ENCODE measurements around the gene KIF21B.
"Not testable (repeated sequence)": the region's sequence is repeated elsewhere in the genome, so short reads cannot be mapped to it uniquely, and the experiment has no call there.

KIF21B gene

DNA sequence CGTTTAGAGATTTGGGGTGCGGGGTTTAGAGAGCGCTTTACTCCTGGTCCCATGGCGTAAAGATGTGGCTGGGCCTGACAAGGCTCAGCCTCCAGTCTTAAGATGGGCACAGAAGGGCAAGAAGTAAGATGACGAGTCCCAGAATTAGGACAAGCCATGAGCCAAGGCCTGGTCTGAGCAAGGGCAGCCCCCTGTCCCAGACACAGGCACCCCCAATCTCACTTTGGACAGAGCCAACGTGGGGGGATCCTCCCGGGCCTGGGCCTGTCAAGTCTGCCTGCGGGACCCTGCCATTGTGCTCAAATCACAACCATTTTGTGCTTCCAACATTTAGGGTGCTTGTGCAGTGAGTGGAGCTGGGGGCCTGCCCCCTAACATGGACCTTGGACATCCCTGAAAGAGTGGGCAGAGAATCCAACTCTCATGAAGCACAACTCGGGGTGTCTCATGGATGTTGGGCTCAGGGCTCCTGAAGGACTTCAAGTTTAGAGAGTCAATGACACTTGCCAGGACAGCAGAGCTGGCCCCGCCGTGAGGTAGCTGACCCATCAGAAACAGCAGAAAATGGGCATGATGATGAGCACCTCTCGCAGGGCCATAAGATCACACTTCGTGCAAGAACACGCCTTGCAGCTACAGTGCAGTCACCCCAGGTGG is 52.6 kb downstream of the KIF21B start:
- no peak for DNase-seq (ENCODE audit: low read depth)

DNA sequence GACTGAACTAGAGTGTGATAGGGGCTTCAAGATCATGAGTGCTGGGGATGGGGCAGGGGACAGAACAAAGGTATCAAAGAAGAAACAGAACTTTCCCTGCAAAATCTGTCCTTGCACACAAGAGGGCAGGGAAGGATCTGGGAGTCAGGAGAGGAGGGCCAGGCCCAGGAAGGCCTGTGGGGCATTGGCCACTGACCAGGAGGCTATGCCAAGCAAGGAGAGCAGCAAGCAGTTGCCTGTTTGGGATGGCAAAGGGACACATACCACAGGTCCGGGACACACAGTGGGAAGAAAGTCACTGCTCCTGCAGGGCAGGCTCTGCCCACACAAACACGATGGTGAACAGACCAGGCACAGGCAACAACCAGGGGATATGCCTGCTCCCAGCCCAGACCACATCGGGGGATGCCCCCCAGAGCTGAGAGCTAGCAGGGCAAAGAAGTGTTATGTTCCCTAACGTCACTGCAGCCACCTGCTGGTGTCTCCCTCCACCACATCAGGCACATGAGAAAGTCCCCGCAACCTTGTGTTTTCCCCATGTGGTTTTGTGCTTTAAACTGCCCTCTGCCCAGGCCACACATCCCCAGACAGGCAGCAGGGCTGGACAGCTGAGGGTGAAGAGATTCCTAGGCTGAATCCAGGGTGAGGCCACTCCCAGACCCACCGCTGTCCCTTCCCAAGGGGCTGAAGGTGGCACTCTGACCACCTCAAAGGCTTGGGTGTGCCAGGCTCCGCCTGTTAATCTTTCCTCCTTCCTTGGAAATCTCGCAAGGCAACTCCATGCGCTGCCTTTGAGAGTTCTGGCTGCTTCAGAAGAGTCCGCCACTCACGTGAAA is 53.6 kb downstream of the KIF21B start:
- DNase-seq (ENCODE audit: low read depth), result no peak

DNA sequence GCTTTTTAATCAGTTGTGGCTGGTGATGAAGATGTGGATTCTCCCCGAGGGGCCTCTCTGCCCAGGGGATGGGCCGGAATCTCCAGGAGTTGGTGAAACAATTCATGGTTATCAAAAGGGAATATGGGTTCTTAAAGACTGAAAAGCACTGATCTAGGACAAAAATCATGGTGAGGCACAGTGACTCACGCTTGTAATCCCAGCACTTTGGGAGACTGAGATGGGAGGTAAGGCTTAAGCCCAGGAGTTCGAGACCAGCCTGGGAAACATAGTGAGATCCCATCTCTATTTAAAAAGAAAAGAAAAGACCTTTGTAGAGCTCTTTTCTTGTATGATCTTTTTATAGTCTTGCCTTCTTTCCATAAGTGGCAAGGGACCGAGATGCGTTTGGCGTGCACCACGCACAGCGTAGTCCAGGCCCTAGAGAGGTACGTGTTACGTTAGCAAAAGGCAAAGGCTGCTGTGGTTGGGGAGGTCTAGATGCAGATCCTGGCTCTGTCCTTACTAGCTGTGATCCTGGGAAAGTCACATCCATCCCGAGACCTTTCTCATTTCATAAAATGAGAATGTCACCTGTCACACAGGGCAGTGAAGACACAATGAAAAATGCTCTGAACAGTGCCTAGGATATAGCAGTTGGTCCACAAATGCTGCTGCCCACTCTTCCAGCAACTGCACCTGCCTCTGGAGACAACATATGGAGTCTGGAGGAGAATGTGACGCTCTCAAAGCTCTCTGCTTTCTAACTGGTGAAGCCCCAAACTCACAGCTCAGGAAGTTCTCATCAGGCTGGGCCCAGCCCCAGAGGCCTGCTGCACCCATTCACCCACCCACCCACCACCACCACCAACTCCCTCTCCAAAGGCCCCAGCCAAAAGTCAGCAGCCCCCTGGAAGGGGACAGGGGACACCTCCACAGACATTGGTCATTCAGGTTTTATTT is 54.8 kb downstream of the KIF21B start:
- DNase-seq (ENCODE audit: low read depth), result no peak

DNA sequence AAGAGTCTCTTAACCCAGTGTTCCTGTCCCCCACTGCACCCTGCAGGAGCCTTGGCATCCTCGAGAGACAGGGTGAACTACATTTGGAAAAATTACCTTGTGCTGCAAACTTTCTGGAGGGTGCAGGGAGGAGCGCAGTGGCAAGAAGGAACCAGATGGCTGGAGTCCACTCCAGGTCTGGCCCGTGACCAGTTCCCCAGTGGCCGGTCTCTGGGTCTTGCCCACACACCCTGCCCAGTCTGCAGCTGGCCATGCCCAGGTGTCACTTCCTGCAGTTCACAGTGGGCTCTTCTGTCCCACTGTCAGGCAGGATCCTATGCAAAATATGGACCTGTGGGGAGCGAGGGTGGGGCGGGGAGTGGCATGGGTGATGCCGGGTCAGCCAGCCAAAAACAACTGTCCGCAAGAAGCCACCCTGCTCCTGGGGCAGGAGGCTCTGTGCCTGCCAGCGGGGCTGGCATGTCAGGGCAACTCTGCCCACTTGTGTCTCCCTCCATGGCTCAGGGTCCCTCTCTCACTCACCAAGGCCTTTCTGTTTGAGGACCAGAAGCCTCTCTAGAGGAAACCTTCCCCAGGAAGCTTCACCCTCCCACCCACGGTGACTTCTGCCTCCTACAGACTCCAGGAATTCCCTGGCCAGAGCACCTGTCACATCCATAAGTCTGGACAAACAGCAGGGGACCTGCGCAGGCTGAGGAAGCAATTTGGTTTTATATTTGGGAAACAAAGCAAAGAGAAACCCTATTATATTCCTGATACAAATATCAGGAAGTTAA is 55.6 kb downstream of the KIF21B start:
- DNase-seq (ENCODE audit: low read depth), result no peak

DNA sequence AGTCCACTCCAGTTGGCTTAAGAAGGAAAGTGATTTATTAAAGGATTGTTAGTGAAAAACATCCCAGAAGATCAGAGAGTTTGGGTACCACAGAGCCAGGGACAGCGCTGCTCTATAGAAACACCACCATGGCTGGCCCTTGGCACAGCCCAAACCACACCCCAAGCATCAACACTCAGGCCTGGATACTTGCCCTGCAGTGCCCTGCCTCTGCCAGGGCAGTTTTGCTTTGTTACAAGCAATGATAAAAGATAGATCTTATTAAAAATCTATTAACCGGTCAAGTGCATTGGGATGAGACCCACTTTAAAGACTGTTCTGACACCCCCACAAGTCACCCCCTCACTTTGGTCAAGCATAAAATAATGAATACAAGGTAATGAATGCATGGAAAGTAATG is 56.6 kb downstream of the KIF21B start:
- DNase-seq (ENCODE audit: low read depth), result no peak

- no peak for DNase-seq (ENCODE audit: low read depth)
Measured at GRCh38 chr1:200965111-200965805, 58.3 kb downstream of the KIF21B start.

GRCh38 chr1:200963888-200964287 is 59.6 kb downstream of the KIF21B start:
- not testable (repeated sequence) for DNase-seq (ENCODE audit: low read depth)

DNA sequence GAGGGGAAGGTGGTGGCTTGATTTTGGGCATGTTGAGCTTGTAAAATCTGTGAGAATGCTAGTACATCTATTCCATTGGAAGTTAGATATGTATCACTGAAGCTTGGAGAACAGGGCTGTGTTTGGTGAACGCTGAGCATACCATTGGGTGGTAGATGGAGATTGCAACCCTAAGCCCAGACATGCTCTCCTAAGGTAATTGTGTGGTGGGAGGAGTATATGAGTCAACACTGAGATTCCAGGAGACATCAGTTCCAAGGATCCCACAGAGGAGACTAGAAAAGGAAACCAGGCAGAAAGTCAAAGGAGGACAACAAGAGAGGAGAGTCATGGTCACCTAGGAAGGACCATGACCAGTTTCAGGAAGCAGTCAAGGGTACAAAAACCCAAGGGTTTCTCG is 60.4 kb downstream of the KIF21B start:
- no peak for DNase-seq (ENCODE audit: low read depth)

DNA sequence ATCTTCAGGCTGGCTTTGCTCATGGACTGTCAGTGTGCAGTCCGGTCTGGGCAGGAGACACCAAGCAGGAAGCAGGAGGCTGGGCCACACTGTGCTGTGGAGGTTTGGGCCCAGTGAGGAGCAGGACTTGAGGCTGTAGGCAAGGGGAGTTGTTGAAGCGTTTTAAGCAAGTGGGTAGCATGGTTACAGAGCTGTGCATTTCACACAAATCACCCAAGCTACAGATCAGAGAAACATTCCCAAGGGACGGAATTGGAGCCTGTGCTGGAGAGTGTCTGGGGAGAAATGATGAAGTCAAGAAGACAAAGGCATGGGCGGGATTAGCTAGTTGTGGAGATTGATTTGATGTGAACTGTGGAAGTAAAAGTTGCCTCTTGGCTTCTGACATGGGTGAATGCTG is 60.9 kb downstream of the KIF21B start:
- DNase-seq (ENCODE audit: low read depth), result no peak

DNA sequence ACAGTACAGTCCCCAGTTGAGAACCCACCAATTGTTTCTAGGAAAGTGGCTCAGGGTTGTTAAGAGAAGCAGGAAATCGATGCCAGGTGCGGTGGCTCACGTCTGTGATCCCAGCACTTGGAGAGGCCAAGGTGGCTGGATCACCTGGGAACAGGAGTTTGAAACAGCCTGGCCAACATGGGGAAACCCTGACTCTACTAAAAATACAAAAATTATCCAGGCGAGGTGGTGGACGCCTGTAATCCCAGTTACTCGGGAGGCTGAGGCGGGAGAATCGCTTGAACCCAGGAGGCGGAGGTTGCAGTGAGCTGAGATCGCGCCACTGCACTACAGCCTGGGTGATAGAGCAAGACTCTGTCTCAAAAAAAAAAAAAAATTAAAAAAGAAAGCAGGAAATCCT is 61.4 kb downstream of the KIF21B start:
- DNase-seq (ENCODE audit: low read depth), result not testable (repeated sequence)

DNA sequence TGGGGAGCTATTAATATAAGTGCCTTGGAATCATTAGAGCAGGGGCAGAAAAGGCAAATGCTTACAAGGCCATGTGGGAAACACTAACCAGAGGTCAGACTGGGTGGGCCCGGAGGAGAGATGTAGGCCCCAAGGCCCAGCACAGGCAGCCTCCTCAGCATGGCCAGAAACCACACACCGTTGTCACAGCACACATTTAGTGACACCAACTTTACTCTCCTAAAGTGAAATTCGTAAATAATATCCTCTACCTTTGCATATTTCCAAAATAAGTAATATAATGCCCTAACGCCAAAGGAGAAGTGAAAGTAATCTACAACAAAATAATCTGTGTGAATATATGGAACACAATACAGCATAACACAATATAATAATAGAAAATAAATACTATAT is 62.6 kb downstream of the KIF21B start:
- DNase-seq (ENCODE audit: low read depth), result no peak

DNA sequence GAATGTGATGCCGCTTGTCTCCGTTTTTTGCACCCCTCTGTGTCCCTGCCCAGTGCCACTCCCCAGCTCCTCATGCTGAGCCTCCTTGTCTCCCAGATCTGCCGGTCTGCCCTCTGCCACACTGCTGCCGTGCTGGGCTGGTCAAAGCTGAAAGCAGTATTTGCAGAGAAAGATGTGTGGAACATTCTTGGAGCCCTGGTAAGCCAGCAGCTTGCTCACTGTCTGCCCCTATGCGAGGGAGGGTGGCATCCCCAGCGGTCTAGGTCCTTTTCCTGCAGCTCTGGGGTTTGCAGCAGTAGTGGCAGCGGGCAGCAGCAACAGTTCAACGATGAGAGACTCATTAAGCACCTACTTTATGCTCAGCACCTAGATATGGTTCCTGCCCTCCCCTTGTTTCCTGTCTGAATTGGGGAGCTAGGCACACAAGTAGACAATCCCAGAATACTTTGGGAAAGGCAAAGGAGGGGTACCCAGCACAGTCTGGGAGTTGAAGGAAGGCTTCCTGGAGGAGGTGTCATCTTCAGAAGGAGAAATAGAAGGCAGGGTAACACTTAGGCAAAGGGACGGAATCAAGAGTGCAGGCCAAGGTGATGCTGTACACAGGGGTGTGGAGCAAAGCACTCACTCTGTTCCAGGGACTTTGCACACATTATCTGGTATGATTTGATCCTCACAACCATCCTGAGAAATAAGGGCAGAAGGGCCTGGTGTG is 63.1 kb downstream of the KIF21B start:
- no peak for DNase-seq (ENCODE audit: low read depth)

DNA sequence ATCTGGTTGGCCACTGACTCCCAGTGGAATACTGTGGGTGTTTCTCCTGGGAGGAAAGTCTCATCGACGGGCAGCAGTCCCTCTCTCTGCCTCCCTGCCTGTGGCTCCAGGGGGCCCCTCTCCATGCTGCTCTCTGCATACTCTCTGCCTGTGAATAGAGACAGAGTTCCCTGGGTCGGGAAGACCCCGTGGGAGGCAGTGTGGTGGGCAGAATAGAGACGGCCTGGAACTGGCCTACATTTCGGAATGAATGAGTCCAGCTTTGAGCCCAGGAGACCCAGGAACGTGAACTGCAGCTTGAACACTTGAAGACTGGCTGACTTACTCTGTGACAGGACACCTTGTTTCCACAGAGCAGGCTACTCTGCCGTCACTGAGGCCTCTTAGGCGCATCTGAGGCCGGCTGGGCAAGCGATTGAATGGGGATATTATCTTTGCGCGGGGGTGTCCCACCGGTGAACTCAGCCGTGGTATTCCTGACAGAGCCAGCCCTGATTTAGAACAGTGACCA is 64.0 kb downstream of the KIF21B start:
- DNase-seq (ENCODE audit: low read depth), result no peak

DNA sequence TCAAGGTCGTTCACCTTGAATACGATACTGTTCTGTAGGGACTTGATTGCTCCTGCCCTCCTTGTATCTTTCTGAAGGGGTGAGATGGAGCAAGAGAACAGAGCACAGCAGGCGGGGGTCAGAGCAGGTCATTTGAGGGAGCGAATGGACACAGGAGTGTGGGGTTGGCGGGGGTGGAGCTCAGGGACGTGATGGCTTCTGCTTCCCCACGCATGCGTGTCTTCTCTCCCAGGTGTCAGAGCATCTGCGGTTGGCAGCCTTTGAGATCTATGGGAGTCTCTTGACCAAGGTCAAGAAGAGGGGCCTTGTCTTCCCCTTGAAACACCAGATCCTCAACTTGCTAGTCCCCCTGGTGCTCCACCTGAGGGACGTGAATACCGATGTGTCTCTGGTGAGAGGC is 64.9 kb downstream of the KIF21B start:
- no peak for DNase-seq (ENCODE audit: low read depth)

DNA sequence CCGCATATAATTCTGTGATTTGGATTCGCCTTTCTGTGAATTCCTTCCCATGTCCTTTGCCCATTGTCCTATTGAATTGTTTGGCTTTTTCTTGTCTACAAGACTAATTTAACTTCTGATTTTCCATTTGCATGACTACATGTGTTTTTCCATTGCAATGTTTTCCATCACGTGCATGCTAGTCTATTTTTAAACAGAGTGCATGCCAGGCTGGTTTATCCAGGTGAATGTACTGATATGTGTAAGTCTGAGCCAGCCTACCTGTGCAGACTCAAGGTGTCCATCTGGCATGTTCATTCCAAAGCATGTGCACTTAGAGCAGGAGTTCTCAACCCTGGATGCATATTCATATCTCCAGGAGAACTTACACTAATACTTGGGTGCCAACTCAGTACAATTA is 69.1 kb downstream of the KIF21B start:
- DNase-seq (ENCODE audit: low read depth), result no peak

DNA sequence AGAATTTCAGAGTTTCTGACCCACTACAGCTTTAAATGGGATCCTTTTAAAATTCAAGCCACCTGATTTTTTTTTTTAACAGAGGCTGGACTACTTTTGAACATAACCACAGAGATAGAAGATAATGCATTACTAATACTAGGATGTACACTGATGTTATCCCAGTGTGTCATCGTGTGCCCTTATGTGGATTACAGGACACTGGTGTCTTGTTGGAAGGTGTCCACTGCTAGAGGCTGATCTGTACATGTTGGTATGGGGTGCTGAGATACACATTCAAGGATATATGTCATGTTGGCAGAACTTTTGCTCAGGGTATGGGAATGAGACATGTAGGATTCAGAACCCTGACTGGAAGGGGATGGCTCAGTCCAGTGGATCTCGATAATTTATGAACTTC is 72.5 kb downstream of the KIF21B start:
- no peak for DNase-seq (ENCODE audit: low read depth)

DNA sequence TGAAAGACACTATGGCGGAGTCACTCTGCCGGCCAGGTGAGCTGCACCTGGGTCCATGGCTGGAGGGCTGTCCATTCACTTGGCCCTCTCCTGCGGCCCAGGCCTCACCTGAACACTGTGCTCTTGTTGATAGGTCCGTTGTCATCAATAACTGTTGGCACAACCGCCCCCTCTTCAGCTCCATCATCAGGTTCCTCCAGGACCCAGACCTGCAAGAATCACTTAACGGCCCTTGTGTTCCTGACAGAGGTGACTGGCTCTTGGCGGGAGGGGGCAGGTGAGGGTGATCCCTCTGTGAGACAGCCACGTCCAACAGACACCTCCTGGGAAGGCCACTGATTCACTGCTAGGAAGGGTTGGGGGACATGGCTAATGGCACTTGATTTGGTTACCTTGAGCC is 73.9 kb downstream of the KIF21B start:
- DNase-seq (ENCODE audit: low read depth), result no peak

DNA sequence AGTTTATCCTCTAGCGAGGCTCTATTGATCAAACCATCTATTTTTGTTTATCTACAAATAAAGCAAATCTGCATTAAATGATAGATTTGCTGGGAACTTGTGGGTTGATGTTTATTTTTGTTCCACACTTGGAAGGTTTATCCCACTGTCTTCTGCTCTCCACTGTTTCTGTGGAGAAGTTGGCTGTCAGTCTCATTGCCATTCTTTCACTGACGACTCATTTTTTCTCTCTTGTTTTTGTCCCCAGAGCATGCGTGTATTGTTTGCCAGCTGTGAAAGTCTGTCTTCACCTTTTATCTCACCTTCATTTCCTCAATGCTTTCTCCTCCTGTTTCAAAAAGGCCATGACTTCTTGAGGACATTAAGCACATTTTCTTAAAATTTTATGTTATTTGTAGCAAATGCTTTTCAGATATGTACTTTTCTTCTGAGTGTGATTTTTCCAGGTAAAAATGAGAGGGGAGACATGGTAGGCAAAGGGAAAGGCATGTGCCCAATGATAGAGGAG is 76.4 kb downstream of the KIF21B start:
- DNase-seq (ENCODE audit: low read depth), result no peak

- DNase-seq (ENCODE audit: low read depth), result no peak
Measured at GRCh38 chr1:200945111-200945510, 78.4 kb downstream of the KIF21B start.

DNA sequence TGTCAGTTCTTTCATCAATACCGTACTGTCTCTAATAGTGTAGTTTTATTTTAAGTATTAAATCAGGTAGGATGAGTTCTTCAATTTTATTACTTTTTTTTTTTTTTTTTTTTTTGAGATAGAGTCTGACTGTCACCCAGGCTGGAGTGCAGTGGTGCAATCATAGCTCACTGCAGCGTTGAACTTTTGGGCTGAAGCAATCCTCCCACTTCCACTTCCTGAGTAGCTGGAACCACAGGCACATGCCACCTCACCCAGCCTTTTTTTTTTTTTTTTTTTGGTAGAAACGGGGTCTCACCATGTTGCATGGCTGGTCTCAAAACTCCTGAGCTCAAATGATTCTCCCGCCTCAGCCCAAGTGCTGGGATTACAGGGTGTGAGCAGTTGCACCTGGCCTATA is 84.6 kb downstream of the KIF21B start:
- no peak for DNase-seq (ENCODE audit: low read depth)
